ENCODE data around the gene ODC1. TPM values are rescaled to one million over a fixed set of nuclear protein-coding genes. Genes with fewer than 3 reads are reported as not detected.
"Not testable (repeated sequence)": the region's sequence is repeated elsewhere in the genome, so short reads cannot be mapped to it uniquely, and the experiment has no call there.

Gene ODC1
- total and polyA plus RNA-seq, 2 experiments from 2014 or later, result 23.3 to 70.3 TPM

GRCh38 chr2:10457846-10458598 is 9.9 kb upstream of the ODC1 start (continued):
- TF ChIP-seq CTCF (conservative IDR thresholded peaks at IDR 0.05; ENCODE audit: low read depth in 2 of 2) (no peak), ZNF114 (CRISPR knock-in tag; IDR thresholded peaks at IDR 0.05) (no peak), STAT1 (IDR thresholded peaks at IDR 0.05; ENCODE audit: unreplicated experiment) (no peak), CREB1 (CRISPR knock-in tag; IDR thresholded peaks at IDR 0.05; ENCODE audit: low read depth) (no peak), ETS1 (IDR thresholded peaks at IDR 0.05) (no peak), EZH2 (IDR thresholded peaks at IDR 0.05; ENCODE audit: low read depth, unreplicated experiment) (no peak), NANOG (IDR thresholded peaks at IDR 0.05; ENCODE audit: borderline replicate concordance) (no peak)

GRCh38 chr2:10457195-10457594 is 9.1 kb upstream of the ODC1 start:
- H3K4me1 ChIP-seq (ENCODE audit: insufficient read depth); H3K36me3 ChIP-seq (ENCODE audit: insufficient read depth); ATAC-seq; H3K27ac ChIP-seq (ENCODE audit: low read depth); H3K4me1 Mint-ChIP-seq; H4K20me1 ChIP-seq (replicated peaks; ENCODE audit: insufficient read depth); H3K27ac Mint-ChIP-seq; H3F3A ChIP-seq (replicated peaks; ENCODE audit: low read depth); H3K27me3 Mint-ChIP-seq (ENCODE audit: insufficient read depth, low read depth, poor library complexity); H3K36me3 Mint-ChIP-seq (ENCODE audit: low read depth); H3K4me3 ChIP-seq; H2AFZ ChIP-seq; H3K9me3 Mint-ChIP-seq; H3K9me2 ChIP-seq (ENCODE audit: insufficient read depth); H3K4me3 Mint-ChIP-seq; DNase-seq (ENCODE audit: low spot score); H3K4me2 ChIP-seq; H3K27me3 ChIP-seq (ENCODE audit: insufficient read depth); H3K79me2 ChIP-seq (replicated peaks; ENCODE audit: insufficient read depth): not testable (repeated sequence)

GRCh38 chr2:10454505-10454904 is 6.4 kb upstream of the ODC1 start:
- Histone ChIP-seq H3K4me1 (ENCODE audit: insufficient read depth) (peaks cover 4% of the 10 kb centered on the region; the same call in 1 of the 2 replicates), H4K20me1 (replicated peaks; ENCODE audit: insufficient read depth) (no peaks in the 10 kb centered on the region), H3K27me3 (ENCODE audit: insufficient read depth) (peaks cover 6% of the 10 kb centered on the region), H3K79me2 (replicated peaks; ENCODE audit: insufficient read depth) (no peaks in the 10 kb centered on the region), H3K9me2 (ENCODE audit: insufficient read depth) (no peaks in the 10 kb centered on the region), H3K36me3 (ENCODE audit: insufficient read depth) (no peaks in the 10 kb centered on the region), H2AFZ (no peak overlapping the region), H3K27ac (ENCODE audit: low read depth) (no peak overlapping the region), H3K4me2 (no peak overlapping the region), H3K4me3 (no peak overlapping the region), H3F3A (replicated peaks; ENCODE audit: low read depth) (no peaks in the 10 kb centered on the region)
- Mint-ChIP-seq H3K36me3 (ENCODE audit: low read depth) (no peaks in the 10 kb centered on the region; the same call in 2 of the 3 replicates), H3K27me3 (ENCODE audit: insufficient read depth, low read depth, poor library complexity) (peaks cover 11% of the 10 kb centered on the region), H3K27ac (no peak overlapping the region), H3K9me3 (no peaks in the 10 kb centered on the region; the same call in 2 of the 3 replicates), H3K4me1 (peaks cover 11% of the 10 kb centered on the region), H3K4me3 (no peak overlapping the region)
- DNase-seq (ENCODE audit: low spot score) (no peak), ATAC-seq (no peak)
- TF ChIP-seq EZH2phosphoT487 (IDR thresholded peaks at IDR 0.05; ENCODE audit: unreplicated experiment), result no peak
